Left ventricle myocardium superior (tissue), 1 donor: ENCODE measurements around the gene OR2J3. TPM values are rescaled to one million over a fixed set of nuclear protein-coding genes. Genes with fewer than 3 reads are reported as not detected.
"Not testable (repeated sequence)": the region's sequence is repeated elsewhere in the genome, so short reads cannot be mapped to it uniquely, and the experiment has no call there.

Source experiments
- ATAC-seq: fragments of 200-7000 bp; cut with Tn5 transposase; one replicate; pipeline ENCODE4 v1.9.1; 2020; ENCODE audit warnings: mild to moderate bottlenecking, moderate library complexity
- DNase-seq: peaks from one replicate; pipeline ENCODE4 v3.0.0-alpha.2; 2020
- intact Hi-C: fragments of 100-400 bp; cut with micrococcal nuclease; formaldehyde crosslinking; loops from one replicate; pipeline ENCODE4 v1.11.0; 2022
- long read RNA-seq: library from polyadenylated mRNA; unstranded; transcript quantifications from one replicate; pipeline ENCODE4 v2.0.0, GENCODE V29; 2021
- total RNA-seq: library from RNA; stranded (reverse); fragmentation: NEBNext Ultra II Directional; extraction: Animal tissue kit (Norgen Biotek cat#: 25700); gene quantifications from one replicate; pipeline ENCODE4 v1.2.1, GENCODE V29; 2021
- donor health status: DM: no; HTN: yes; CAD: no; lungs with severe emphysema.

OR2J3 gene
- not detected for total RNA-seq
- long read RNA-seq, result 0 reads

GRCh38 chr6:29107758-29108157 is at the start of gene OR2J3:
Gene OR2J3 (plus strand): TSS chr6:29108058. CDS start chr6:29111891, 3,833 bp downstream.
- intact Hi-C loops, result no loop called here
- DNase-seq, result no peak
- no peak for ATAC-seq

- DNase-seq (no peak), ATAC-seq (no peak)
- intact Hi-C loops, result no loop called here
These were observed 35.8 kb upstream of the OR2J3 start for GRCh38 chr6:29071831-29072723.

- intact Hi-C loops, result no loop called here
- ATAC-seq, result no peak
- DNase-seq, result no peak
These were observed 28.7 kb upstream of the OR2J3 start for GRCh38 chr6:29079203-29079602.

GRCh38 chr6:29081312-29081711 is 26.5 kb upstream of the OR2J3 start:
- ATAC-seq (no peak), DNase-seq (no peak)
- intact Hi-C loops, result no loop called here

- intact Hi-C loops, result no loop called here
- ATAC-seq (no peak), DNase-seq (no peak)
These were observed 25.4 kb upstream of the OR2J3 start for GRCh38 chr6:29082457-29082856.

GRCh38 chr6:29087213-29087612 is 20.6 kb upstream of the OR2J3 start, which contains the start of gene OR2B3:
Gene OR2B3 (minus strand): TSS chr6:29087313. CDS start chr6:29087248, 65 bp downstream.
- DNase-seq (no peak), ATAC-seq (no peak)
- intact Hi-C loops, result no loop called here

GRCh38 chr6:29092957-29093356 is 14.9 kb upstream of the OR2J3 start:
- intact Hi-C loops, result no loop called here
- ATAC-seq (no peak), DNase-seq (no peak)

GRCh38 chr6:29097803-29098202 is 10.1 kb upstream of the OR2J3 start:
- ATAC-seq, result no peak
- intact Hi-C loops, result no loop called here

GRCh38 chr6:29099190-29099589 is 8.7 kb upstream of the OR2J3 start, which contains the start of gene OR2J1:
Gene OR2J1 (plus strand): TSS chr6:29099490. CDS start chr6:29100943, 1,453 bp downstream.
- intact Hi-C loops, result no loop called here
- ATAC-seq (no peak), DNase-seq (no peak)

More at GRCh38 chr6:29097803-29098202, 10.1 kb upstream of the OR2J3 start:
- DNase-seq, result no peak

GRCh38 chr6:29112135-29112534 is 4.3 kb downstream of the OR2J3 start:
- intact Hi-C loops, result no loop called here
- no peak for DNase-seq

GRCh38 chr6:29114964-29115363 is 7.1 kb downstream of the OR2J3 start:
- DNase-seq, ATAC-seq, intact Hi-C loops: not testable (repeated sequence)

More at GRCh38 chr6:29112135-29112534, 4.3 kb downstream of the OR2J3 start:
- no peak for ATAC-seq

GRCh38 chr6:29129326-29130012 is 21.6 kb downstream of the OR2J3 start:
- no peak for DNase-seq
- intact Hi-C loops, result no loop called here
- ATAC-seq, result no peak

GRCh38 chr6:29130644-29131043 is 22.8 kb downstream of the OR2J3 start:
- intact Hi-C loops, result no loop called here
- no peak for ATAC-seq
- no peak for DNase-seq

GRCh38 chr6:29131691-29132090 is 23.8 kb downstream of the OR2J3 start:
- DNase-seq (no peak), ATAC-seq (no peak)
- intact Hi-C loops, result no loop called here

- DNase-seq (no peak), ATAC-seq (no peak)
- intact Hi-C loops, result no loop called here
These were observed 29.9 kb downstream of the OR2J3 start for GRCh38 chr6:29137724-29138123.

- no peak for ATAC-seq
These were observed 33.7 kb downstream of the OR2J3 start for GRCh38 chr6:29141606-29142005.

GRCh38 chr6:29142309-29142708 is 34.5 kb downstream of the OR2J3 start:
- ATAC-seq (no peak), DNase-seq (no peak)
- intact Hi-C loops, result no loop called here

More at GRCh38 chr6:29141606-29142005, 33.7 kb downstream of the OR2J3 start:
- DNase-seq, result no peak
- intact Hi-C loops, result no loop called here

GRCh38 chr6:29146179-29146578 is 38.3 kb downstream of the OR2J3 start:
- no peak for ATAC-seq
- DNase-seq, result no peak
- intact Hi-C loops, result no loop called here

GRCh38 chr6:29147074-29147473 is 39.2 kb downstream of the OR2J3 start:
- no peak for DNase-seq
- intact Hi-C loops, result no loop called here
- ATAC-seq, result no peak

GRCh38 chr6:29149444-29149843 is 41.6 kb downstream of the OR2J3 start:
- DNase-seq, ATAC-seq, intact Hi-C loops: not testable (repeated sequence)
